Breast epithelium (tissue), 4 donors: ENCODE results near the gene PARVB. TPM values are rescaled to one million over a fixed set of nuclear protein-coding genes. Genes with fewer than 3 reads are reported as not detected.

Experiments
- DNase-seq, 2 donors: peaks; one replicate each; pipeline ENCODE4 v3.0.0-alpha.2; 2019; ENCODE audit warnings: low spot score in 2 of 2
- H3K27ac ChIP-seq, 2 donors: fragments of 200-600 bp; sonication (generic) in 1 of 2; one replicate each; pipeline ENCODE4 v1.5.1; 2016 to 2019; ENCODE audit warnings: mild to moderate bottlenecking in 1 of 2
- H3K27me3 ChIP-seq, 2 donors: fragments of 200-600 bp; sonication (generic) in 1 of 2; one replicate each; pipeline versions ENCODE4 v1.5.1 to v1.6.0; 2017 to 2019; ENCODE audit warnings: control low read depth in 1 of 2, mild to moderate bottlenecking in 1 of 2
- H3K36me3 ChIP-seq: fragments of 200-600 bp; one replicate; pipeline ENCODE4 v1.5.1; 2019
- H3K4me1 ChIP-seq, 2 donors: fragments of 200-600 bp; sonication (generic); one replicate each; pipeline ENCODE4 v1.5.1; 2016 to 2019; ENCODE audit warnings: control low read depth in 1 of 2
- H3K4me3 ChIP-seq, 3 donors: fragments of 200-600 bp; sonication (generic); 1 replicate in 2 of 3; 2 replicates in 1 of 3; pipeline ENCODE4 v1.5.1; 2016 to 2019; ENCODE audit warnings: mild to moderate bottlenecking in 3 of 3, moderate library complexity in 2 of 3
- H3K9me3 ChIP-seq, 2 donors: fragments of 200-600 bp; sonication (generic) in 1 of 2; one replicate each; pipeline ENCODE4 v1.5.1; 2016 to 2019; ENCODE audit warnings: control low read depth in 1 of 2
- POLR2A ChIP-seq: fragments of 450-650 bp; IDR thresholded peaks from one replicate; pipeline ENCODE4 v1.6.1; 2016; ENCODE audit warnings: antibody characterized with exemption, mild to moderate bottlenecking, moderate library complexity
- POLR2AphosphoS5 ChIP-seq, 3 donors: sonication (generic); formaldehyde crosslinking; IDR thresholded peaks; one replicate each; pipeline ENCODE4 v1.6.1; 2017; ENCODE audit warnings: antibody characterized with exemption in 3 of 3
- intact Hi-C: fragments of 100-400 bp; cut with DNase I; formaldehyde crosslinking; loops from one replicate; pipeline ENCODE4 v1.15.1; 2023; ENCODE audit warnings: low total_unique reads
- total RNA-seq, 3 donors: library from RNA; depleted of rRNA; stranded (reverse); fragments of >200 nt; gene quantifications; one replicate each; pipeline ENCODE4 v1.1.0, GENCODE V29; 2016
- TF ChIP-seq, protein P1 (sequence below), 3 donors: fragments of 450-650 bp; IDR thresholded peaks; one replicate each; pipeline ENCODE4 v1.5.1; 2016 to 2017; ENCODE audit warnings: antibody characterized with exemption in 3 of 3, mild to moderate bottlenecking in 3 of 3, moderate library complexity in 3 of 3

PARVB gene
- total RNA-seq, 3 donors from 2014 or later: 12.3 to 57.6 (median 21.6) TPM

DNA sequence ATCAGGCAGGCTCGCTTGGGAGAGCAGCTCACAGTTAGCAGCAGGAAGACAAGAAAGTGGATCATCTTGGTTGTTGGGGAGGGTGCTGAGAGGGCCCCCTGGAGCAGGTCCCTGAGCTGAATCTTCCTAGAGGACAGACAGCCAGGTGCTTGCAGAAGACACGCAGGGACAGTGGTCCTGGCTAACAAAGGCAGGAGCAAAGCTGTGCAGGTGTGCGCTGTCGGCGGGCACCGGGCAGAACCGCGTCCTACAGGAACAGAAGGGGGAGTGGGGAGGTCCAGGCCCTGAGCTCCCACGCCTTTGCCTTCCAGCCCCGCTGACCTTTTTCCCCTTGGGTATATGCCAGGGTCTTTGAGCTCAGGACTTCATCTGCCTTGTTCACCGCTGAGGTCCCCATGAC lies 30.1 kb upstream of the PARVB start:
- no peak for DNase-seq
- no peaks in the 10 kb centered on the region for H3K9me3 ChIP-seq
- H3K4me1 ChIP-seq: no peaks in the 10 kb centered on the region
- no peak overlapping the region for H3K4me3 ChIP-seq
- H3K27me3 ChIP-seq: no peaks in the 10 kb centered on the region
- H3K36me3 ChIP-seq: no peaks in the 10 kb centered on the region
- H3K27ac ChIP-seq: no peak overlapping the region
- TF ChIP-seq POLR2AphosphoS5 (IDR thresholded peaks at IDR 0.05): no peak
- intact Hi-C loops: loop anchor here (10.0 kb wide), 1 partner anchor 631 kb away; no protein-coding TSS in a partner anchor

DNA sequence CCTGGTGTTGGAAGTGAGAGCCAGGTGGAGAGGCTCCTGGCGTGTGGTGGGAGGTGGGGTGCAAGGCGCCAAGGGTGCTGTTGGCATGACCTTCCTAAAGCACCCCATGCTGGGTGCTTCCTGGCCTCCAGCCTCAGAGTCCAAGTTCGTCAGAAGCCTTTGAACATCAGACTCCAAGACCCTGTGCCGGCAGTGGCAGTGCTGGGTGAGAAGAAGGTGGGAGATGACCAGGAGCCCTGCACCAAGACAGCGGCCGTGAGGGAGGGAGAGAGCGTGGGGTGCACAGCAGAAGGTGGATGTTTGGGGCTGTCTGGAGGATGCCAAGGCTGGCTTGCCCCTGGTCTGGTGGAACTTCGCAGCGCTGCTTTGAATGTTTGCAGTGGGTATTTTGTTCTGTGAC lies 29.7 kb upstream of the PARVB start:
- no peak overlapping the region for H3K4me3 ChIP-seq
- H3K36me3 ChIP-seq: no peaks in the 10 kb centered on the region
- no peak for DNase-seq
- H3K27me3 ChIP-seq: no peaks in the 10 kb centered on the region
- no peak overlapping the region for H3K27ac ChIP-seq
- TF ChIP-seq POLR2A (no peak), POLR2AphosphoS5 (IDR thresholded peaks at IDR 0.05) (no peak)
- TF ChIP-seq, protein P1, sequence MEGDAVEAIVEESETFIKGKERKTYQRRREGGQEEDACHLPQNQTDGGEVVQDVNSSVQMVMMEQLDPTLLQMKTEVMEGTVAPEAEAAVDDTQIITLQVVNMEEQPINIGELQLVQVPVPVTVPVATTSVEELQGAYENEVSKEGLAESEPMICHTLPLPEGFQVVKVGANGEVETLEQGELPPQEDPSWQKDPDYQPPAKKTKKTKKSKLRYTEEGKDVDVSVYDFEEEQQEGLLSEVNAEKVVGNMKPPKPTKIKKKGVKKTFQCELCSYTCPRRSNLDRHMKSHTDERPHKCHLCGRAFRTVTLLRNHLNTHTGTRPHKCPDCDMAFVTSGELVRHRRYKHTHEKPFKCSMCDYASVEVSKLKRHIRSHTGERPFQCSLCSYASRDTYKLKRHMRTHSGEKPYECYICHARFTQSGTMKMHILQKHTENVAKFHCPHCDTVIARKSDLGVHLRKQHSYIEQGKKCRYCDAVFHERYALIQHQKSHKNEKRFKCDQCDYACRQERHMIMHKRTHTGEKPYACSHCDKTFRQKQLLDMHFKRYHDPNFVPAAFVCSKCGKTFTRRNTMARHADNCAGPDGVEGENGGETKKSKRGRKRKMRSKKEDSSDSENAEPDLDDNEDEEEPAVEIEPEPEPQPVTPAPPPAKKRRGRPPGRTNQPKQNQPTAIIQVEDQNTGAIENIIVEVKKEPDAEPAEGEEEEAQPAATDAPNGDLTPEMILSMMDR (IDR thresholded peaks at IDR 0.05): no peak
- intact Hi-C loops: loop anchor here (10.0 kb wide), 1 partner anchor 630 kb away; no protein-coding TSS in a partner anchor
- H3K9me3 ChIP-seq: no peaks in the 10 kb centered on the region
- no peaks in the 10 kb centered on the region for H3K4me1 ChIP-seq

DNA sequence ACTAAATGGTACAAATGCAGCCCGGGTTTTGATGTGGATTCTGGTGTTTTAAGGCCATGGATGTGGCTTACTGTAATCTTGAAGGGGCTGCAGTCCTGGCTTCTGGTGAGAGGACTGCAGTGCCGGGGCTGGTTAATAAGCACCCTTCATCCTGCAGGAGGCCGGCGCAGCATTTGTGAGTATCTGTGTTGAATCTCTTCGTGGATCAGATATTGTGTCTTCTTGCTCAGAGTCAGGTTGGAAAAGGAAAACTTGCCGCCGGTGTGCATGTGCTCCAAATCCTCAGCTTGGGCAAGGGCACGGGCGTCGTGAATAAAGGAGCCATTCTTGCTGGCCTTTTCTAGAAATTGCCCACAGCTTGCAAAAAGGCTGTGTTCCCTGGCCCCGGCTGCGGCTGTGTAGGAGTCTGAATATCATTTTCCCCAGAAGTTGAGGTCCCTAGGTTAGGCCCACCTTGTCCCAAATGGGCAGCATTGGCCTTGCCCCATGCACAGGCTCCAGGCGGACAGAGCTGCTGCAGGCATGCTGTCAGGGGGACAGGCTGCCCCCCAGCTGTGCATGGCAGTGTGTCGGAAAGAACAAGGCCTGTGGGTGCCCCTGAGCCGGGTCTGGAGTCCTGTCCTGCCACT lies 28.9 kb upstream of the PARVB start:
- TF ChIP-seq POLR2A (no peak), POLR2AphosphoS5 (IDR thresholded peaks at IDR 0.05) (no peak)
- TF ChIP-seq, protein P1 (IDR thresholded peaks at IDR 0.05): no peak
- Histone ChIP-seq H3K27me3 (no peaks in the 10 kb centered on the region), H3K27ac (no peak overlapping the region), H3K4me3 (no peak overlapping the region), H3K36me3 (no peaks in the 10 kb centered on the region), H3K9me3 (no peaks in the 10 kb centered on the region), H3K4me1 (no peaks in the 10 kb centered on the region)
- DNase-seq: no peak
- intact Hi-C loops: loop anchor here (5.0 to 10.0 kb wide), 2 partner anchors 437 to 630 kb away; no protein-coding TSS in a partner anchor

DNA sequence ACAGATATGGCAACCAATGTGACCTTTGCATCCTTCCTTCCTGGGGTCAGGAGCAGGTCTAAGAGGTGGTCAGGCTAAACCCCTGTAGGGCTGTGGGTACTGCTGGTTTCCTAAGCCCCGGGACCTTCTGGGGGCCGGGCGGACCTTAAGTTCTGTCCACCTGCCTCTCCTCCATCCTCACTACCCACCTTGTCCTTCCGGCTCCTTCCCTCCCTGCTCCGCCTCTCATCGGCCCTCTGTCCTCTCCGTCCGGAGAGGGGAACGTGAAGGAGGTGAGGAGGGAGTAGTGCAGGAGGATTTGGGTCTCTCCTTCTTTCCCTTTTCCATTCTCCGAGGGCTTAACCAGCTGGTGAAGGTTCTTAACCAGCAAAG lies 28.3 kb upstream of the PARVB start:
- Histone ChIP-seq H3K4me1 (no peaks in the 10 kb centered on the region), H3K27me3 (no peaks in the 10 kb centered on the region), H3K36me3 (no peaks in the 10 kb centered on the region), H3K9me3 (no peaks in the 10 kb centered on the region), H3K4me3 (peak overlapping the region in 1 of 3 donors; percentile 3), H3K27ac (no peak overlapping the region)
- intact Hi-C loops: loop anchor here (5.0 to 10.0 kb wide), 2 partner anchors 437 to 629 kb away; no protein-coding TSS in a partner anchor
- TF ChIP-seq, protein P1 (IDR thresholded peaks at IDR 0.05): no peak
- TF ChIP-seq POLR2A (no peak), POLR2AphosphoS5 (IDR thresholded peaks at IDR 0.05) (no peak)
- DNase-seq: no peak

DNA sequence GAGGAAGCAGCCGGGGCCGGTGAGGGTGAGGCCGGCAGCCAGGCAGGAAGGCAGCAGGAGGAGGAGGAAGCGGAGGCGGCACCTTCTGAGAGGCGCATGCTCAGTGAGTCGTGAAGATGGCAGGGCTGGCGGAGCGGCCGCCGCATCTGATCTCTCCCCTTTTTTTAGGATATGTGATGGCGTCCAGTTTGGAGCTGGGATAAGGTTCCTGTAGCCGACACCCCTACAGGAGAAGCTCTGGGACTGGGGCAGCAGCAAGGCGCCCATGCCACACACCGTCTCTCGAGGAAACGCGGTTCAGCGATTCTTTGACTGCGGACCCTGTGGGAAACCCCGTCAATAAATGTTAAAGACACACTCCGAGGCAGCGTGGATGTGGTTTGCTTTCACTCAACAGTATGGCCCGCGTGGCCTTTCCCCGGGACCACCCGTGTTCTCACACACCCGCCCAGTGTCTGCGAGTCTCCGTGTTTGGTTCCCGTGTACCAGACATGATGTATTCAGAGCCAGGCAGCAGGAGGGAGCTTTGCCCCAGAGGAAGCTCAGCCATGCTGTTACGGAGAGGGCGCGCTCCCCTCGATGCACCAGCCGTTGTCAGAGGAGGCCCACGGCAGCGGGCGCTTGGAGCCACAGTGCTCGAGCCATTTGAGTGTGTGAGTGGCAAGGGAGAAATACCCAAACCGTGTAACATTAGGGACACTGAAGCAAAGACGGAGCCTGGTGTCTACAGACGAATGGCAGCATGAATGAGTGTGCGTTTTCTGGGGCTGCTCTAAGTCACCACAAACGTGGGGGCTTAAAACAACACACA lies 27.7 kb upstream of the PARVB start:
- Histone ChIP-seq H3K36me3 (no peaks in the 10 kb centered on the region), H3K27ac (no peak overlapping the region), H3K4me3 (peak overlapping the region in 1 of 3 donors; percentile 3), H3K4me1 (no peaks in the 10 kb centered on the region), H3K9me3 (no peaks in the 10 kb centered on the region), H3K27me3 (no peaks in the 10 kb centered on the region)
- DNase-seq: no peak
- intact Hi-C loops: loop anchor here (5.0 to 10.0 kb wide), 2 partner anchors 436 to 628 kb away; no protein-coding TSS in a partner anchor
- TF ChIP-seq, protein P1 (IDR thresholded peaks at IDR 0.05): no peak
- TF ChIP-seq POLR2AphosphoS5 (IDR thresholded peaks at IDR 0.05) (no peak), POLR2A (no peak)
